Esophagus squamous epithelium (tissue), 5 donors: ENCODE measurements around the gene NXF1. TPM values are rescaled to one million over a fixed set of nuclear protein-coding genes. Genes with fewer than 3 reads are reported as not detected.
"Not testable (repeated sequence)": the region's sequence is repeated elsewhere in the genome, so short reads cannot be mapped to it uniquely, and the experiment has no call there.

ENCODE experiments used
- DNase-seq: peaks from one replicate; lab custom pipeline; 2025; lab: John Stamatoyannopoulos, UW
- H3K27ac ChIP-seq, 4 donors: fragments of 200-600 bp; sonication (generic); one replicate each; pipeline ENCODE4 v1.5.1; 2016 to 2019; ENCODE audit warnings: mild to moderate bottlenecking in 1 of 4
- H3K27me3 ChIP-seq, 4 donors: fragments of 200-600 bp; sonication (generic); 1 replicate in 3 of 4; 2 replicates in 1 of 4; pipeline versions ENCODE4 v1.5.1 to v1.6.0; 2017 to 2021; ENCODE audit warnings: antibody characterized with exemption in 1 of 4
- H3K36me3 ChIP-seq, 3 donors: fragments of 200-600 bp; sonication (generic); one replicate each; pipeline ENCODE4 v1.5.1; 2016 to 2019
- H3K4me1 ChIP-seq, 3 donors: fragments of 200-600 bp; sonication (generic); one replicate each; pipeline ENCODE4 v1.5.1; 2017 to 2019
- H3K4me3 ChIP-seq, 4 donors: fragments of 200-600 bp; sonication (generic); 1 replicate in 3 of 4; 2 replicates in 1 of 4; pipeline ENCODE4 v1.5.1; 2016 to 2019; ENCODE audit warnings: mild to moderate bottlenecking in 2 of 4, moderate library complexity in 1 of 4
- H3K9me3 ChIP-seq, 3 donors: fragments of 200-600 bp; sonication (generic); one replicate each; pipeline ENCODE4 v1.5.1; 2016 to 2019
- CTCF ChIP-seq, 6 experiments: fragments of 450-650 bp in 4 of 6; fragments of 200-600 bp in 2 of 6; sonication (generic) in 2 of 6; IDR thresholded peaks; one replicate each; pipeline ENCODE4 v1.5.1; 2016 to 2019; ENCODE audit warnings: antibody characterized with exemption in 6 of 6, mild to moderate bottlenecking in 4 of 6, moderate library complexity in 4 of 6
- POLR2A ChIP-seq, 4 donors: fragments of 450-650 bp; IDR thresholded peaks; one replicate each; pipeline ENCODE4 v1.6.1; 2017; ENCODE audit warnings: antibody characterized with exemption in 4 of 4, mild to moderate bottlenecking in 4 of 4, moderate library complexity in 3 of 4
- WGBS, 2 donors: methylation state at CpG; one replicate each; pipeline ENCODE4 v1.1.5; 2018; 5-methylcytosine and 5-hydroxymethylcytosine counted together
- intact Hi-C: fragments of 100-400 bp; cut with DNase I; formaldehyde crosslinking; loops from one replicate; pipeline ENCODE4 v1.15.0; 2022
- total RNA-seq, 4 donors: library from RNA; depleted of rRNA; stranded (reverse); fragments of >200 nt; gene quantifications; one replicate each; pipeline ENCODE4 v1.1.0, GENCODE V29; 2016
- donor health status: DM: yes; HTN: yes; CAD: no.

Gene NXF1
- total RNA-seq, 4 donors from 2014 or later = 38.1 to 62.4 (median 44.4) TPM

GRCh38 chr11:62755086-62755615 lies 50.1 kb downstream of the NXF1 start:
- Histone ChIP-seq H3K27me3 (no peaks in the 10 kb centered on the region), H3K4me1 (peaks cover 18 to 42% (median 19%) of the 10 kb centered on the region in 3 donors), H3K27ac (no peak overlapping the region), H3K9me3 (no peaks in the 10 kb centered on the region), H3K36me3 (peaks cover 5 to 17% (median 6%) of the 10 kb centered on the region in 3 donors), H3K4me3 (no peak overlapping the region)
- DNase-seq = no peak
- TF ChIP-seq POLR2A (IDR thresholded peaks at IDR 0.05) = no peak
- no peak for TF ChIP-seq CTCF (IDR thresholded peaks at IDR 0.05)
- intact Hi-C loops = no loop called here
- WGBS, 2 donors = 76 to 88% methylated on average over 10 of the region's 10 CpGs

- 0 to 1% methylated on average over 26 to 27 of the region's 47 CpGs for WGBS, 2 donors
- H3K4me1 ChIP-seq = peaks cover 18 to 53% (median 19%) of the 10 kb centered on the region in 3 donors
- H3K9me3 ChIP-seq = no peaks in the 10 kb centered on the region
- peak in 4 of 6 experiments; percentile 10 to 42 (median 30) for TF ChIP-seq CTCF (IDR thresholded peaks at IDR 0.05)
- peak in 2 of 4 donors; percentile 53 to 80 for TF ChIP-seq POLR2A (IDR thresholded peaks at IDR 0.05)
- peak within 1 kb of the TSS; percentile 88 to 97 (median 94) for H3K27ac ChIP-seq
- no peaks in the 10 kb centered on the region for H3K27me3 ChIP-seq
- peaks cover 5 to 29% (median 6%) of the 10 kb centered on the region in 3 donors for H3K36me3 ChIP-seq
- peak; percentile 85 for DNase-seq
- intact Hi-C loops = no loop called here
- H3K4me3 ChIP-seq = peak within 1 kb of the TSS; percentile 58 to 91 (median 68)
Observed at GRCh38 chr11:62753736-62754603, 51.3 kb downstream of the NXF1 start, which contains the start of gene ZBTB3. Gene ZBTB3 (minus strand): TSS chr11:62754160. CDS start chr11:62753664, 496 bp downstream.

GRCh38 chr11:62752994-62753735 lies 52.1 kb downstream of the NXF1 start:
- H3K4me1 ChIP-seq = peaks cover 18 to 53% (median 19%) of the 10 kb centered on the region in 3 donors
- 60 to 68% methylated on average over 9 to 15 of the region's 15 CpGs for WGBS, 2 donors
- TF ChIP-seq CTCF (IDR thresholded peaks at IDR 0.05) = no peak
- TF ChIP-seq POLR2A (IDR thresholded peaks at IDR 0.05) = no peak
- intact Hi-C loops = no loop called here
- peak overlapping the region; percentile 88 to 97 (median 94) for H3K27ac ChIP-seq
- peaks cover 5 to 36% (median 6%) of the 10 kb centered on the region in 3 donors for H3K36me3 ChIP-seq
- no peak for DNase-seq
- H3K27me3 ChIP-seq = no peaks in the 10 kb centered on the region
- H3K9me3 ChIP-seq = no peaks in the 10 kb centered on the region
- peak overlapping the region; percentile 58 to 91 (median 68) for H3K4me3 ChIP-seq

- no peak for DNase-seq
- no peak for TF ChIP-seq CTCF (IDR thresholded peaks at IDR 0.05)
- no peak for TF ChIP-seq POLR2A (IDR thresholded peaks at IDR 0.05)
- Histone ChIP-seq H3K9me3 (no peaks in the 10 kb centered on the region), H3K4me3 (no peak overlapping the region), H3K36me3 (peaks cover 5 to 36% (median 6%) of the 10 kb centered on the region in 3 donors), H3K27ac (peak overlapping the region in 1 of 4 donors; percentile 95), H3K4me1 (peaks cover 18 to 56% (median 19%) of the 10 kb centered on the region in 3 donors), H3K27me3 (no peaks in the 10 kb centered on the region)
- 90 to 100% methylated on average over 2 to 7 of the region's 14 CpGs for WGBS, 2 donors
- intact Hi-C loops = no loop called here
Observed at GRCh38 chr11:62752177-62752785, 53.0 kb downstream of the NXF1 start.

GRCh38 chr11:62749931-62750330 lies 55.3 kb downstream of the NXF1 start:
- 83 to 100% methylated on average over 2 to 4 of the region's 5 CpGs for WGBS, 2 donors
- H3K27me3 ChIP-seq, DNase-seq, H3K4me3 ChIP-seq, H3K27ac ChIP-seq, H3K9me3 ChIP-seq, intact Hi-C loops: not testable (repeated sequence)
- peaks cover 18 to 59% (median 19%) of the 10 kb centered on the region in 3 donors for H3K4me1 ChIP-seq
- peaks cover 5 to 36% (median 6%) of the 10 kb centered on the region in 3 donors for H3K36me3 ChIP-seq
